GM19455 (cell line): ENCODE measurements around the gene HSP90AA1.
"Not testable (repeated sequence)": the region's sequence is repeated elsewhere in the genome, so short reads cannot be mapped to it uniquely, and the experiment has no call there.

Source experiments
- ATAC-seq: cut with Tn5 transposase; IDR thresholded peaks from one replicate; pipeline ENCODE4 v1.9.1; 2021; ENCODE audit not compliant: unreplicated experiment

HSP90AA1 gene

DNA sequence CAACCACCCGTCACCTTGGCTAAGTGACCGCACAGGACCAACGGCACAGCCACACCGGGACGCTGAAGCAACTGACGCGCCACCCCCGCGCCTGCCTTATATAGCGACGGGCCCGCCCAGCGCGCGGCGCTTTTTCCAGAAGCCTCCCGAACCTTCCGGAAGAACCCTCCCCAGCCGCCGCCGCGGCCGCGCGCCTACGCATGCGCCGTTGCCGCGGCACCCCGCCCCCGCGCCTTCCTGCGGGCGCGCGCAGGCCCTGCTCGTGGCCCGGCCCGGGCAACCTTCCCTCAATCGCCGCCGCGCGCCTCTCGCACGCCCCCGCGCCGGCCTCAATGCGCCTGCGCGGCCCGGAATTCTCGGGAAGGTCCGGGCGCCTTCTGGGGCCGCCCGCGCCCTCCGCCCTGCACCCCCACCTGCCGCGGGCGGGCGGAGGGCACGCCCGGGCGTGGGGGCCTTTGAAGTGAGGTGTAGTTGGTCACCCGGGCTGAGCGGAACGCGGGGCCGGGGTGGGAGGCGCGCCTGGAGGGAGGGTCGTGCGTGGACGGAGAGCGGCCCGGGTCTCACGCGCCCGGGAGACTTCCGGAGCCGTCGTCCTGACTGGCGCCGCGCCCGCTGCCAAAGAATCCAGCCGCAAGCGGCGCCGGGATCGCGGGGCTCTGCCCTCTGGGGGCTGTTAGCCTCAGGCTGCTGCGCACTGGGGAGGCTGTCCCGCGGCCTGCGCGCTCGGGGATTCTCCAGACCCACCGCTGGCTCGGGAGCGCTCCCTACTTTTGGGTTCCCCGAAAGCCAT lies at the start of gene HSP90AA1:
Gene HSP90AA1 (minus strand): TSS at position 73 of the 790 bp plus-strand sequence. CDS start 666 bp downstream, outside the sequence.
- peak; percentile 68 for ATAC-seq

DNA sequence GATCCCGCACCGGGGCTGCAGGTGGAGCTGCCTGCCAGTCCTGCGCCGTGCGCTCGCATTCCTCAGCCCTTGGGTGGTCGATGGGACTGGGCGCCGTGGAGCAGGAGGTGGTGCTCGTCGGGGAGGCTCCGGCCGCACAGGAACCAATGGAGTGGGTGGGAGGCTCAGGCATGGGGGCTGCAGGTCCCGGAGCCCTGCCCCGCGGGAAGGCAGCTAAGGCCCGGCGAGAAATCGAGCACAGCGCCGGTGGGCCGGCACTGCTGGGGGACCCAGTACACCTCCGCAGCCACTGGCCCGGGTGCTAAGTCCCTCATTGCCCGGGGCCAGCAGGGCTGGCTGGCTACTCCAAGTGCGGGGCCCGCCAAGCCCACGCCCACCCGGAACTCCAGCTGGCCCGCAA lies 48.6 kb upstream of the HSP90AA1 start:
- not testable (repeated sequence) for ATAC-seq

DNA sequence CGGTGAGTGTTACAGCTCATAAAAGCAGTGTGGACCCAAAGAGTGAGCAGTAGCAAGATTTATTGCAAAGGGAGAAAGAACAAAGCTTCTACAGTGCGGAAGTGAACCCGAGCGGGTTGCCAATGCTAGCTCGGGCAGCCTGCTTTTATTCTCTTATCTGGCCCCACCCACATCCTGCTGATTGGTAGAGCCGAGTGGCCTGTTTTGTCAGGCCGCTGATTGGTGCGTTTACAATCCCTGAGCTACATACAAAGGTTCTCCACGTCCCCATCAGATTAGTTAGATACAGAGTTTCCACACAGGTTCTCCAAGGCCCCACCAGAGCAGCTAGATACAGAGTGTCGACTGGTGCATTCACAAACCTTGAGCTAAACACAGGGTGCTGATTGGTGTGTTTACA lies 47.9 kb upstream of the HSP90AA1 start:
- ATAC-seq: not testable (repeated sequence)

GRCh38 chr14:102134021-102134420 lies 47.2 kb upstream of the HSP90AA1 start:
- ATAC-seq: not testable (repeated sequence)

DNA sequence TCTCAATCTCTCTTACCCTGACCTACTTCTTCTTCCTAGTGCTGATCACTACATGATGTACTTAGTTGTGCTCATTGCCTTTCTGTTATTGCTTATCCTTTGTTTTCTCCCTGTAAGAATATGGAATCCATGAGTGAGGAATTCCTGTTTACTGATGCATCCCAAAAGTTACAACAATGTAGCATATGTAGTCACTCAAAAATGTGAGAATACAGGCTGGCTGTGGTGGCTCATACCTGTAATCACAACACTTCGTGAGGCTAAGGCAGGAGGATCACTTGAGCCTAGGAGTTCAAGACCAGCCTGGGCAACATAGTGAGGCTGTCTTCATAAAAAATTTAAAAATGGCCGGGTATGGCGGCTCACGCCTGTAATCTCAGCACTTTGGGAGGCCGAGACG lies 44.9 kb upstream of the HSP90AA1 start:
- no peak for ATAC-seq

DNA sequence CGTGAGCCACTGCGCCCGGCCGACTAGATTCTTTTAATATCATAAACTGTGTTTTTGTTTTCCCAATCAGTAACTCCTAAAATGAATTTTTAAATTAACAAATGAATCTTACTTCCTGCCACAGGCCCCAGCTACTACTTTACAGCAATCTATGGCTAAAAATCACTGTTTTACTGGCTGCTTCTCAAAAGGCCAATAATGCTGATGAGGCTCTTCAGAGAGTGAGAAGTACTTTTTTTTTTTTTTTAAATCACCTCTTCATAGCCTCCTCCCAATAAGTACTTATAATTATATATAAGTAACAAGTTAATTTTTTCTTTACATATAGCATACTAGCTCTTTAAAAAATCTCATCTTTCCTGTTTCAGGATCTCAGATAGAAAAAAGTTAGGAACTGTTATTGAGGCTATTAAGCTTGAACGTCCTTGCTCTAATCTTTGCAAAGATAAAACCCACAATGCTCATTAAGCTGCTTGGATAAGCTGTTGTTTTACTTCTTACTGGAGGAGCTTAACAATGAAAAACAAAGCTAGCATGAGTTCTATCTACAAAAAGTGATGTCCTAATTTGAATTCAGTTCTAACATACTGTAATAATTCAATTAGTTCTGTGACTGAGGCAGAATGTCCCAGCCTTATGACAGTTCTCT lies 40.1 kb upstream of the HSP90AA1 start:
- no peak for ATAC-seq

GRCh38 chr14:102125546-102125945 lies 38.7 kb upstream of the HSP90AA1 start:
- no peak for ATAC-seq

GRCh38 chr14:102124419-102124818 lies 37.6 kb upstream of the HSP90AA1 start:
- no peak for ATAC-seq

- ATAC-seq: no peak
These were observed 34.7 kb upstream of the HSP90AA1 start for GRCh38 chr14:102121567-102121966.

DNA sequence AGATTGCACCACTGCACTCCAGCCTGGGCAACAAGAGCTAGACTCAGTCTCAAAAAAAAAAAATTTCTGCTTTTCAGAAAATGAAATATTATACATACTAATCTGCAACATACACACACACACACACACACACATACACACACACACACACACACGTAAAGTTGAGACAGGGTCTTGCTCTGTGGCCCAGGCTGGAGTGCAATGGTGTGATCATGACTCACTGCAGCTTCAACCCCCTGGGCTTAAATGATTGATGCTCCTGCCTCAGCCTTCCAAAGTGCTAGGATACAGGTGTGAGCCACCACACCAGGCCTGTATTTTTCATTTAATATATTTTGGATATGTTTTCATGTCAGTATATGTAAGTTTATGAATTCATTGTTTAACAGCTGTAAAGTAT lies 34.0 kb upstream of the HSP90AA1 start:
- no peak for ATAC-seq

GRCh38 chr14:102117852-102118251 lies 31.0 kb upstream of the HSP90AA1 start:
- ATAC-seq: no peak

- ATAC-seq: no peak
These were observed 29.7 kb upstream of the HSP90AA1 start for GRCh38 chr14:102116361-102117180.

DNA sequence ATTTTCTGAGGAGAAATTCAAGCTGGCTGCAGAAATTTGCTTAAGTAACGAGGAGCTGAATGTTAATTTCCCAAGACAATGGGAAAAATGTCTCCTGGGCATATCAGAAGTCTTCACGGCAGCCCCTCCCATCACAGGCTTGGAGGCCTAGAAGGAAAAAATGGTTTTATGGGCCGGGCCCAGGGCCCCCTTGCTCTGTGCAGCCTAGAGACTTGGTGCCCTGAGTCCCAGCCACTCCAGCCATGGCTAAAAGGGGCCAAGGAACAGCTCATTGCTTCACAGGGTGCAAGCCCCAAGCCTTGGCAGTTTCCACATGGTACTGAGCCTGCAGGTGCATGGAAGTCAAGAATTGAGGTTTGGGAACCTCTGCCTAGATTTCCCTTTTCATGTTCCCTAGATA lies 24.3 kb upstream of the HSP90AA1 start:
- ATAC-seq: no peak

- ATAC-seq: not testable (repeated sequence)
These were observed 22.5 kb upstream of the HSP90AA1 start for GRCh38 chr14:102109332-102109731.

GRCh38 chr14:102105369-102105768 lies 18.5 kb upstream of the HSP90AA1 start:
- ATAC-seq: no peak

DNA sequence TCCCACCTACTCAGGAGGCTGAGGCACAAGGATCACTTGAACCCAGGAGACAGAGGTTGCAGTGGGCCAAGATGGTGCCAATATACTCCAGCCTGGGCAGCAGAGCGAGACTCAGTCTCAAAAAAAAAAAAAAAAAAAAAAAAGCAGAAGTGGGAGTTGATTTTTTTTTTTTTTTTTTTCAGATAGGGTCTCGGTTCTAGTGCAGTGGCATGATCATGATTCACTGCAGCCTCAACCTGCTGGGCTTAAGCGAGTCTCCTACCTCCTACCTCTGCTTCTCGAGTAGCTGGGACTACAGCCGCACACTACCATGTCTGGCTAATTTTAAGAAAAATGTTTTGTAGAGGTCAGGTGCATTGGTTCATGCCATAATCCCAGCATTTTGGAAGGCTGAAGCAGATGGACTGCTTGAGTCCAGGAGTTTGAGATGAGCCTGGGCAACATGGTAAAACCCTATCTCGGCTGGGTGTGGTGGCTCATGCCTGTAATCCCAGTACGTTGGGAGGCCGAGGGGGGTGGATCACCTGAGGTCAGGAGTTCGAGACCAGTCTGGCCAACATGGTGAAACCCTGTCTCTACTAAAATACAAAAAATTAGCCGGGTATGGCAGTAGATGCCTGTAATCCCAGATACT lies 16.3 kb upstream of the HSP90AA1 start:
- ATAC-seq: no peak

DNA sequence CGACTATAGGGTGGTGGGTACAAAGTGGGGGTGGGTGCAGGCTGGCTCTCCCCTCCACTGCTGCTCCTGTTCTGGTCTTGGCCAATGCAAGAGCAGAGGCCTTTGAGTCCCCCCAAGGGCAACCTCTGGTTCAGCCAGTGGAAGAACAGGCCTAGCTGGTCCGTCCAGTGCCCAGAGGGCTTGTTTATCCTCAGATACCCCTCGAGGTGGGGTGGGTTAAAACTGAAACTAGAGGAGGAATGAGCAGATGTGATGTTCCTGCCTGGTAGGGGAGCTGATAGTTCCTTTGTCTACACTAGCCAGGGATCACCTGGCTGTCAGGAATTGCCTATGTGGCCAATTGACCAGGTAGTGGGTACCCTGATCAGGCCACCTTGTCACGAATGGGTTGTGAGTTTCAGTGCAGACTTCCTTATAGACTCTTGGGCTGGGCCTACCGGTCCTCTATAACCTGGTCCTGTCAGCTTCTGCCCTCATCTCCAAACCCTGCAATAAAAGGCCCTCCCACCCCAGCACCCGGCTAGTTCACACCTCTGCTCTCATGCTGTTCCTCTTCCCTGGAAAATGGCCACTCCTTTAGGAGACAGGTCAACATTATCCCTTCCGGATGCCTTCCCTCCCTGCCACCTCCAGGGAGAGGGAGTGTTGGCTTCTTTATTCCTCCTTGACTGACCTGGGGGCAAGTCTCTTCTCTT lies 10.7 kb upstream of the HSP90AA1 start:
- ATAC-seq: no peak

GRCh38 chr14:102096569-102097188 lies 9.8 kb upstream of the HSP90AA1 start:
- no peak for ATAC-seq

- ATAC-seq: no peak
These were observed 9.2 kb upstream of the HSP90AA1 start for GRCh38 chr14:102095871-102096568.
